H1 (cell line): ENCODE measurements around the gene POLR1D.

Source experiments
- CBX5 ChIP-seq: fragments of 300-800, 300-1000 bp; sonication (generic); IDR thresholded peaks from 2 replicates; pipeline ENCODE4 v1.7.1; 2016; ENCODE audit warnings: antibody characterized with exemption, low read length, low read depth
- CHD2 ChIP-seq: IDR thresholded peaks from 2 replicates; pipeline ENCODE4 v1.6.1; 2012; ENCODE audit warnings: low read length, improper control_type of control experiment
- EP300 ChIP-seq, 2 experiments: IDR thresholded peaks; 1 replicate in 1 of 2; 2 replicates in 1 of 2; pipeline ENCODE4 v1.6.1; 2011 to 2012; ENCODE audit warnings: low read depth in 2 of 2, low read length in 2 of 2, mild to moderate bottlenecking in 2 of 2, borderline replicate concordance in 1 of 2, inconsistent platforms in 1 of 2, moderate library complexity in 1 of 2
- EZH2 ChIP-seq: fragments of 200-600 bp; sonication (generic); IDR thresholded peaks from 2 replicates; pipeline ENCODE4 v1.7.1; 2012; ENCODE audit warnings: low read depth, mild to moderate bottlenecking, moderate library complexity, low read length, inconsistent platforms; ENCODE audit not compliant: severe bottlenecking
- POLR2A ChIP-seq, 2 experiments: IDR thresholded peaks; 1 replicate in 1 of 2; 2 replicates in 1 of 2; pipeline ENCODE4 v1.6.1; 2011; ENCODE audit warnings: low read depth in 2 of 2, low read length in 2 of 2, mild to moderate bottlenecking in 2 of 2; ENCODE audit errors: control extremely low read depth in 1 of 2
- POLR2AphosphoS5 ChIP-seq: IDR thresholded peaks from 2 replicates; pipeline ENCODE4 v1.6.1; 2011; ENCODE audit warnings: low read depth, low read length
- POU5F1 ChIP-seq: IDR thresholded peaks from 2 replicates; pipeline ENCODE4 v1.6.1; 2011; ENCODE audit warnings: low read depth, mild to moderate bottlenecking, low read length, moderate library complexity
- SIN3A ChIP-seq, 2 experiments: IDR thresholded peaks in 1 of 2; conservative IDR thresholded peaks in 1 of 2; 2 replicates each; pipeline ENCODE4 v1.6.1; 2011 to 2012; ENCODE audit warnings: low read length in 2 of 2, improper control_type of control experiment in 1 of 2, low read depth in 1 of 2, mild to moderate bottlenecking in 1 of 2
- SRF ChIP-seq: IDR thresholded peaks from 2 replicates; pipeline ENCODE4 v1.6.1; 2011; ENCODE audit warnings: mild to moderate bottlenecking, low read depth, low read length, moderate library complexity
- TF ChIP-seq, protein P1 (sequence below), 3 experiments: IDR thresholded peaks; 1 replicate in 2 of 3; 2 replicates in 1 of 3; pipeline versions ENCODE4 v1.5.1 to v1.6.1; 2011; ENCODE audit warnings: low read length in 3 of 3, mild to moderate bottlenecking in 3 of 3, inconsistent platforms in 2 of 3, low read depth in 1 of 3, moderate library complexity in 1 of 3; ENCODE audit not compliant: insufficient read depth in 1 of 3; ENCODE audit errors: control extremely low read depth in 1 of 3
- TF ChIP-seq, protein P2 (sequence below): IDR thresholded peaks from 2 replicates; pipeline ENCODE4 v1.6.1; 2012; ENCODE audit warnings: inconsistent platforms
- TF ChIP-seq, protein P3 (sequence below): IDR thresholded peaks from 2 replicates; pipeline ENCODE4 v1.6.1; 2011; ENCODE audit warnings: low read depth, mild to moderate bottlenecking, low read length; ENCODE audit not compliant: insufficient read depth

DNA sequence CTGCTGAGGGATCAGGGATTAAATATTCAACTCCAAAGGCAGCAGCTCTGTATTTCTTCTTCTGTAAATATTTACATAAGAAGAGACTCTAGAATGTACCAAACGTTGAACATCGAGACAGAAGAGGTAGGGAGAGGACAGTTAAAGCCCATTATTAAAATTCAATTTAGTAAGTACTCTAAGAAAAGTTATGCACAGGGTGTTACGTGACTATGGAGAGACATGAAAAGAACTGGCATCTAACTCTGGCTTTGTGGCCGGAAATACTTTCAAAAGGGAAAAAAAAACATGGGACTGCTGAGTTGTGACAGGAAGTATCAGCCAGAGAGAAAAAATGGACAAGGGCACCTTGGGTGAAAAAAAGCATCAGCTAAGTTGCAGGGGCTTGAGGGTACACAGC, 38.0 kb upstream of the POLR1D start:
- no peak for TF ChIP-seq SIN3A (conservative IDR thresholded peaks at IDR 0.05 in 1 of 2, IDR thresholded peaks at IDR 0.05 in 1 of 2; ENCODE audit: low read depth in 1 of 2, low read length in 2 of 2)
- TF ChIP-seq POU5F1 = no peak
- TF ChIP-seq, protein P1, sequence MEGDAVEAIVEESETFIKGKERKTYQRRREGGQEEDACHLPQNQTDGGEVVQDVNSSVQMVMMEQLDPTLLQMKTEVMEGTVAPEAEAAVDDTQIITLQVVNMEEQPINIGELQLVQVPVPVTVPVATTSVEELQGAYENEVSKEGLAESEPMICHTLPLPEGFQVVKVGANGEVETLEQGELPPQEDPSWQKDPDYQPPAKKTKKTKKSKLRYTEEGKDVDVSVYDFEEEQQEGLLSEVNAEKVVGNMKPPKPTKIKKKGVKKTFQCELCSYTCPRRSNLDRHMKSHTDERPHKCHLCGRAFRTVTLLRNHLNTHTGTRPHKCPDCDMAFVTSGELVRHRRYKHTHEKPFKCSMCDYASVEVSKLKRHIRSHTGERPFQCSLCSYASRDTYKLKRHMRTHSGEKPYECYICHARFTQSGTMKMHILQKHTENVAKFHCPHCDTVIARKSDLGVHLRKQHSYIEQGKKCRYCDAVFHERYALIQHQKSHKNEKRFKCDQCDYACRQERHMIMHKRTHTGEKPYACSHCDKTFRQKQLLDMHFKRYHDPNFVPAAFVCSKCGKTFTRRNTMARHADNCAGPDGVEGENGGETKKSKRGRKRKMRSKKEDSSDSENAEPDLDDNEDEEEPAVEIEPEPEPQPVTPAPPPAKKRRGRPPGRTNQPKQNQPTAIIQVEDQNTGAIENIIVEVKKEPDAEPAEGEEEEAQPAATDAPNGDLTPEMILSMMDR (IDR thresholded peaks at IDR 0.05; ENCODE audit: control extremely low read depth in 1 of 3, insufficient read depth in 1 of 3, low read depth in 1 of 3, low read length in 3 of 3) = no peak
- no peak for TF ChIP-seq POLR2A (IDR thresholded peaks at IDR 0.05; ENCODE audit: control extremely low read depth in 1 of 2, low read depth in 2 of 2, low read length in 2 of 2)
- no peak for TF ChIP-seq CHD2
- no peak for TF ChIP-seq EZH2
- no peak for TF ChIP-seq SRF
- TF ChIP-seq POLR2AphosphoS5 = no peak
- TF ChIP-seq, protein P2, sequence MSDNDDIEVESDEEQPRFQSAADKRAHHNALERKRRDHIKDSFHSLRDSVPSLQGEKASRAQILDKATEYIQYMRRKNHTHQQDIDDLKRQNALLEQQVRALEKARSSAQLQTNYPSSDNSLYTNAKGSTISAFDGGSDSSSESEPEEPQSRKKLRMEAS = no peak
- TF ChIP-seq CBX5 = no peak
- TF ChIP-seq EP300 (IDR thresholded peaks at IDR 0.05; ENCODE audit: borderline replicate concordance in 1 of 2, low read depth in 2 of 2, low read length in 2 of 2) = no peak
- TF ChIP-seq, protein P3, sequence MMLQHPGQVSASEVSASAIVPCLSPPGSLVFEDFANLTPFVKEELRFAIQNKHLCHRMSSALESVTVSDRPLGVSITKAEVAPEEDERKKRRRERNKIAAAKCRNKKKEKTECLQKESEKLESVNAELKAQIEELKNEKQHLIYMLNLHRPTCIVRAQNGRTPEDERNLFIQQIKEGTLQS = no peak
